Skeletal muscle tissue (tissue), 1 donor: ENCODE measurements around the gene EEIG2. TPM values are rescaled to one million over a fixed set of nuclear protein-coding genes. Genes with fewer than 3 reads are reported as not detected.

Source experiments
- total RNA-seq: library from RNA; depleted of rRNA; stranded (reverse); fragments of >200 nt; gene quantifications from one replicate; pipeline ENCODE4 v1.2.3, GENCODE V29; 2014

Gene EEIG2
- total RNA-seq, 1 donor from 2014 or later = 15.7 TPM

Other genes with a start within 250 kb of the EEIG2 start
- not detected for gene NBPF6, start 109.8 kb upstream of the EEIG2 start, total RNA-seq
- gene HENMT1, start 101.0 kb downstream of the EEIG2 start, total RNA-seq = 21.9 TPM
- 7.3 TPM for gene PRPF38B, start 132.2 kb downstream of the EEIG2 start, total RNA-seq
- gene FNDC7, start 152.8 kb downstream of the EEIG2 start, total RNA-seq = not detected
- 28.2 TPM for gene STXBP3, start 186.6 kb downstream of the EEIG2 start, total RNA-seq